A549 (cell line): ENCODE results near the gene ARHGAP23.

Experiments used
- CEBPB ChIP-seq, 2 experiments: fragments of >200 bp in 1 of 2; sonication (Bioruptor Twin) in 1 of 2; formaldehyde crosslinking in 1 of 2; IDR thresholded peaks; 2 replicates each; pipeline ENCODE4 v1.6.1; 2012 to 2016
- CTCF ChIP-seq: fragments of >200 bp; sonication (Bioruptor Twin); formaldehyde crosslinking; IDR thresholded peaks from 3 replicates; pipeline ENCODE4 v1.5.1; 2016
- HDAC2 ChIP-seq: fragments of 200-600 bp; sonication (generic); IDR thresholded peaks from 2 replicates; pipeline ENCODE4 v1.6.1; 2016
- HMGXB4 ChIP-seq: fragments of 250-450 bp; sonication (Bioruptor Pico); IDR thresholded peaks from 2 replicates; pipeline ENCODE4 v1.5.0; 2021; ENCODE audit warnings: mild to moderate bottlenecking, moderate library complexity, borderline replicate concordance
- MAFK ChIP-seq: fragments of 450-650 bp; IDR thresholded peaks from 2 replicates; pipeline ENCODE4 v1.6.1; 2014; ENCODE audit not compliant: partially characterized antibody
- ZNF302 ChIP-seq: fragments of 250-450 bp; sonication (Bioruptor Pico); IDR thresholded peaks from 2 replicates; pipeline ENCODE4 v1.9.0; 2021; ENCODE audit warnings: inconsistent platforms, mild to moderate bottlenecking, moderate library complexity

GRCh38 chr17:38395090-38395489 lies 33.2 kb upstream of the ARHGAP23 start:
- TF ChIP-seq CTCF (no peak), HMGXB4 (no peak), CEBPB (IDR thresholded peaks at IDR 0.05) (no peak), MAFK (no peak), ZNF302 (no peak), HDAC2 (no peak)
